ENCODE data around the gene MAD1L1. TPM values are rescaled to one million over a fixed set of nuclear protein-coding genes. Genes with fewer than 3 reads are reported as not detected.

Gene MAD1L1
- total and polyA plus RNA-seq, 2 of the 8 experiments (the other 6 are each of a cell fraction or from before 2014, with no cell fraction given) = 40.4 to 44.6 TPM

DNA sequence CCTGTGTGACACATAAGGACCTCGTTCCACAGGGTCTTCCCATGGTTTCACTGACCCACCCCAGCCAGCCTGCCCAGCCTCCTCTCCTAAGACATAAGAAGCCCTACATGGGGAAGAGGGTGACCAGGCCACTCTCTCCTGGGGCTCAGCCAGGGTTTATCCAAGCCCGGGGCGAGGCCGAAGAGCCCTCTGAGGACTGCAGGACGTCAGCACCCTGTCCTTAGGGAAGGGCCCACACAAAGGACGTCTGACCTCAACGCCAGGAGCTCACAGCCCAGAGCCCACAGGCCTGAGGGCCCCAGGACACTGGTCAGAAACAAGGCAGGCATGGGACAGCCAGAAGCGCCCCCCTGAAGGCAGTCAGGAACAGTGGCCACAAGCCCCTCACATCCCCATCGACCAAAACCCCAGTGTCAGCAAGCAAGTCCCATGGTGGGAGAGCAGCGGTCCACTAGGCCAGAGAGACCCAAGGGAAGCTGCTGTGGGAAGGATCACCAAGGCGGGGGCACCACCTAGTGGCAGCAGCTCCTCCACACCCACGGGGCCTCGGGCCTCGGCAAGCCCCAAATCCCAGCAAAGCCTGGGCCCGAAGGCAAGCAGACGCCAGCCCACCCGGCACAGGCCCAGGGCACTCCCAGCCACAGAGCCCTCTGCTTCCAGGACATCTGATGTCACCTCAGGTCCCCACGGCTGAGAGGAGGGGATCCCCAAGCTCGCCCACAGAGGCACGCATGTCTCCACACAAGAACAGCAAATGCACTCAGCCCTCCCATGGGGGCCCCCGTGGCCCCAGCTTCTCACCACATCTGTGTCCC, 23.4 kb downstream of the MAD1L1 start:
- Histone ChIP-seq H3K79me1 (ENCODE audit: low read depth, low read length) (no peaks in the 10 kb centered on the region), H2BK20ac (ENCODE audit: low read length) (no peak overlapping the region), H3K4me2 (ENCODE audit: insufficient read depth in 1 of 2, low read depth in 2 of 2, low read length in 2 of 2) (no peak overlapping the region), H3K9ac (replicated peaks in 1 of 4; ENCODE audit: extremely low read depth in 1 of 4, low read depth in 3 of 4, low read length in 3 of 4) (no peak overlapping the region), H3K23me2 (ENCODE audit: low read depth, low read length) (no peaks in the 10 kb centered on the region), H3K27me3 (replicated peaks in 1 of 4; ENCODE audit: control insufficient read depth in 3 of 4, extremely low read depth in 1 of 4, insufficient read depth in 3 of 4, low read length in 3 of 4) (no peaks in the 10 kb centered on the region), H3K27ac (ENCODE audit: low read depth, low read length) (no peak overlapping the region), H3K36me3 (ENCODE audit: control insufficient read depth in 2 of 4, insufficient read depth in 4 of 4, low read length in 3 of 4) (peaks cover 8 to 41% (median 26%) of the 10 kb centered on the region in 4 experiments; a peak in 6 of 8 replicates), H3K9me3 (ENCODE audit: insufficient read depth in 2 of 2, low read depth in 1 of 2, low read length in 1 of 2) (no peaks in the 10 kb centered on the region), H3K4me3 (ENCODE audit: extremely low read depth in 1 of 4, insufficient read depth in 2 of 4, low read depth in 3 of 4, low read length in 4 of 4) (no peak overlapping the region), H2BK15ac (ENCODE audit: low read length) (no peak overlapping the region), H3K18ac (ENCODE audit: extremely low read depth, low read length) (no peak overlapping the region), H2BK120ac (replicated peaks; ENCODE audit: low read depth, low read length) (no peak overlapping the region), H3K4me1 (replicated peaks in 1 of 4; ENCODE audit: control insufficient read depth in 3 of 4, insufficient read depth in 4 of 4, low read length in 3 of 4) (no peaks in the 10 kb centered on the region), H2BK5ac (ENCODE audit: low read depth, low read length) (peak overlapping the region; percentile 61), H3K56ac (replicated peaks; ENCODE audit: insufficient read length, low read depth, low read length) (no peak overlapping the region), H3K14ac (ENCODE audit: insufficient read length) (no peak overlapping the region), H2AFZ (ENCODE audit: low read length) (no peak overlapping the region), H3K4ac (replicated peaks; ENCODE audit: insufficient read length, low read depth, low read length) (no peak overlapping the region), H4K91ac (replicated peaks; ENCODE audit: insufficient read length, low read length) (no peak overlapping the region), H2AK5ac (ENCODE audit: low read depth, low read length) (no peak overlapping the region), H4K5ac (ENCODE audit: insufficient read length, low read depth, low read length) (no peak overlapping the region), H2BK12ac (ENCODE audit: low read depth, low read length) (no peak overlapping the region), H3K79me2 (ENCODE audit: control insufficient read depth in 1 of 2, insufficient read depth in 2 of 2, low read length in 2 of 2) (peaks cover 0 to 3% of the 10 kb centered on the region in 2 experiments; a peak in 1 of 4 replicates), H4K8ac (ENCODE audit: extremely low read depth, insufficient read depth, low read length) (no peak overlapping the region; the same call in 1 of the 2 replicates), H3K23ac (ENCODE audit: insufficient read length) (no peak overlapping the region), H4K20me1 (replicated peaks in 1 of 2; ENCODE audit: control insufficient read depth in 1 of 2, insufficient read depth in 2 of 2, low read length in 2 of 2) (peaks cover 3 to 24% of the 10 kb centered on the region in 2 experiments)
- CTCF ChIA-PET (ENCODE audit: partially characterized antibody) = interaction anchor here (0.7 to 1.8 kb wide), 29 partner anchors 12 to 789 kb away, joined by 3 to 9 read pairs (median 3); partner anchors contain the start of genes MRM2 and NUDT1
- peak; percentile 39 to 86 for DNase-seq (ENCODE audit: low read depth in 1 of 2, low spot score in 2 of 2)
- TF ChIP-seq GABPA (IDR thresholded peaks at IDR 0.05; ENCODE audit: borderline replicate concordance, insufficient read depth, low read length) (peak; percentile 85), GTF2F1 (IDR thresholded peaks at IDR 0.05; ENCODE audit: borderline replicate concordance, low read depth, low read length) (no peak), RAD21 (IDR thresholded peaks at IDR 0.05 in 1 of 2, conservative IDR thresholded peaks at IDR 0.05 in 1 of 2; ENCODE audit: low read depth in 2 of 2, low read length in 2 of 2) (peak; percentile 93 to 96)
- TF ChIP-seq, protein P1, sequence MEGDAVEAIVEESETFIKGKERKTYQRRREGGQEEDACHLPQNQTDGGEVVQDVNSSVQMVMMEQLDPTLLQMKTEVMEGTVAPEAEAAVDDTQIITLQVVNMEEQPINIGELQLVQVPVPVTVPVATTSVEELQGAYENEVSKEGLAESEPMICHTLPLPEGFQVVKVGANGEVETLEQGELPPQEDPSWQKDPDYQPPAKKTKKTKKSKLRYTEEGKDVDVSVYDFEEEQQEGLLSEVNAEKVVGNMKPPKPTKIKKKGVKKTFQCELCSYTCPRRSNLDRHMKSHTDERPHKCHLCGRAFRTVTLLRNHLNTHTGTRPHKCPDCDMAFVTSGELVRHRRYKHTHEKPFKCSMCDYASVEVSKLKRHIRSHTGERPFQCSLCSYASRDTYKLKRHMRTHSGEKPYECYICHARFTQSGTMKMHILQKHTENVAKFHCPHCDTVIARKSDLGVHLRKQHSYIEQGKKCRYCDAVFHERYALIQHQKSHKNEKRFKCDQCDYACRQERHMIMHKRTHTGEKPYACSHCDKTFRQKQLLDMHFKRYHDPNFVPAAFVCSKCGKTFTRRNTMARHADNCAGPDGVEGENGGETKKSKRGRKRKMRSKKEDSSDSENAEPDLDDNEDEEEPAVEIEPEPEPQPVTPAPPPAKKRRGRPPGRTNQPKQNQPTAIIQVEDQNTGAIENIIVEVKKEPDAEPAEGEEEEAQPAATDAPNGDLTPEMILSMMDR (IDR thresholded peaks at IDR 0.05; ENCODE audit: control extremely low read depth in 1 of 3, insufficient read depth in 1 of 3, low read depth in 1 of 3, low read length in 3 of 3) = peak; percentile 85 to 93 (median 90)
- no peak for FAIRE-seq
- POLR2A ChIA-PET (ENCODE audit: partially characterized antibody) = interaction anchor here (0.6 to 1.0 kb wide), 2 partner anchors 24 to 110 kb away, joined by 3 to 4 read pairs; partner anchors contain the start of gene MAD1L1
- 76% methylated on average over 18 of the region's 21 CpGs; no CpG with 5 or more reads in 1 of the 2 experiments for WGBS, 2 experiments (ENCODE audit: extremely low coverage in 1 of 2, insufficient coverage in 1 of 2, insufficient read length in 1 of 2, insufficient replicate concordance in 2 of 2, low coverage in 1 of 2, low lambda C conversion rate in 2 of 2, missing lambda C conversion rate in 1 of 2)
